CD4-positive, alpha-beta memory T cell (primary cell): ENCODE results near the gene TRAFD1. TPM values are rescaled to one million over a fixed set of nuclear protein-coding genes. Genes with fewer than 3 reads are reported as not detected.

ENCODE experiments used
- CTCF ChIA-PET: fragments of 350-600 bp; sonication (Branson Sonifier 250); formaldehyde crosslinking; loops from one replicate; lab custom pipeline; 2021; ENCODE audit warnings: inconsistent platforms; ENCODE audit not compliant: partially characterized antibody; lab: Charles Lee
- POLR2A ChIA-PET: fragments of 350-600 bp; sonication (Branson Sonifier 250); formaldehyde crosslinking; loops from one replicate; lab custom pipeline; 2021; ENCODE audit not compliant: partially characterized antibody; lab: Charles Lee
- DNase-seq, 5 donors: peaks; one replicate each; pipeline versions ENCODE4 v3.0.0 to v3.0.0-alpha.2; 2020 to 2022; ENCODE audit warnings: mixed read lengths in 1 of 5
- H3K27ac ChIP-seq: one replicate; pipeline ENCODE4 v1.7.0; 2013; ENCODE audit warnings: low read depth, low read length
- H3K27me3 ChIP-seq: 2 replicates; pipeline ENCODE4 v1.7.0; 2013; ENCODE audit warnings: mild to moderate bottlenecking, low read length, moderate library complexity; ENCODE audit not compliant: insufficient read depth
- H3K36me3 ChIP-seq: 2 replicates; pipeline ENCODE4 v1.7.0; 2013; ENCODE audit warnings: mild to moderate bottlenecking, low read length, moderate library complexity; ENCODE audit not compliant: insufficient read depth
- H3K4me1 ChIP-seq: 2 replicates; pipeline ENCODE4 v1.7.0; 2013; ENCODE audit warnings: mild to moderate bottlenecking, low read length, moderate library complexity; ENCODE audit not compliant: insufficient read depth
- H3K4me3 ChIP-seq, 2 donors: one replicate each; pipeline ENCODE4 v1.7.0; 2013; ENCODE audit warnings: low read length in 2 of 2, mild to moderate bottlenecking in 1 of 2
- H3K9me3 ChIP-seq, 2 donors: one replicate each; pipeline ENCODE4 v1.7.0; 2013; ENCODE audit warnings: low read length in 2 of 2, control low read depth in 1 of 2; ENCODE audit not compliant: control insufficient read depth in 1 of 2
- H3K27ac Mint-ChIP-seq, 7 donors: one replicate each; pipeline ENCODE4 v1.8.0; 2020 to 2021; ENCODE audit warnings: mixed read lengths in 7 of 7, mild to moderate bottlenecking in 6 of 7, inconsistent platforms in 3 of 7, moderate library complexity in 3 of 7
- H3K27me3 Mint-ChIP-seq, 2 donors: one replicate each; pipeline ENCODE4 v1.8.0; 2020 to 2021; ENCODE audit warnings: mixed read lengths in 2 of 2
- H3K36me3 Mint-ChIP-seq, 2 donors: one replicate each; pipeline ENCODE4 v1.8.0; 2020 to 2021; ENCODE audit warnings: mixed read lengths in 2 of 2, inconsistent platforms in 1 of 2, mild to moderate bottlenecking in 1 of 2
- H3K4me1 Mint-ChIP-seq, 4 donors: one replicate each; pipeline ENCODE4 v1.8.0; 2020 to 2021; ENCODE audit warnings: mixed read lengths in 4 of 4, mild to moderate bottlenecking in 1 of 4
- H3K4me3 Mint-ChIP-seq, 8 donors: one replicate each; pipeline ENCODE4 v1.8.0; 2020 to 2021; ENCODE audit warnings: mixed read lengths in 8 of 8, mild to moderate bottlenecking in 7 of 8, moderate library complexity in 6 of 8, inconsistent platforms in 3 of 8
- H3K9me3 Mint-ChIP-seq, 8 donors: one replicate each; pipeline ENCODE4 v1.8.0; 2020 to 2021; ENCODE audit warnings: mixed read lengths in 8 of 8, mild to moderate bottlenecking in 5 of 8, inconsistent platforms in 3 of 8, moderate library complexity in 1 of 8
- intact Hi-C: fragments of 100-400 bp; cut with micrococcal nuclease; formaldehyde crosslinking; loops from one replicate; pipeline ENCODE4 v1.15.1; 2023
- polyA plus RNA-seq, 2 donors: library from polyadenylated mRNA; unstranded; fragments of 300-500 nt; fragmentation: Illumina TruSeq; gene quantifications; one replicate each; pipeline ENCODE4 v1.2.3, GENCODE V29; 2021
- total RNA-seq, 2 experiments: library from RNA; stranded (reverse); gene quantifications; one replicate each; pipeline ENCODE4 v1.2.3, GENCODE V29; 2021

Gene TRAFD1
- total and polyA plus RNA-seq, 4 experiments from 2014 or later: 38.7 to 71.2 (median 51.5) TPM

DNA sequence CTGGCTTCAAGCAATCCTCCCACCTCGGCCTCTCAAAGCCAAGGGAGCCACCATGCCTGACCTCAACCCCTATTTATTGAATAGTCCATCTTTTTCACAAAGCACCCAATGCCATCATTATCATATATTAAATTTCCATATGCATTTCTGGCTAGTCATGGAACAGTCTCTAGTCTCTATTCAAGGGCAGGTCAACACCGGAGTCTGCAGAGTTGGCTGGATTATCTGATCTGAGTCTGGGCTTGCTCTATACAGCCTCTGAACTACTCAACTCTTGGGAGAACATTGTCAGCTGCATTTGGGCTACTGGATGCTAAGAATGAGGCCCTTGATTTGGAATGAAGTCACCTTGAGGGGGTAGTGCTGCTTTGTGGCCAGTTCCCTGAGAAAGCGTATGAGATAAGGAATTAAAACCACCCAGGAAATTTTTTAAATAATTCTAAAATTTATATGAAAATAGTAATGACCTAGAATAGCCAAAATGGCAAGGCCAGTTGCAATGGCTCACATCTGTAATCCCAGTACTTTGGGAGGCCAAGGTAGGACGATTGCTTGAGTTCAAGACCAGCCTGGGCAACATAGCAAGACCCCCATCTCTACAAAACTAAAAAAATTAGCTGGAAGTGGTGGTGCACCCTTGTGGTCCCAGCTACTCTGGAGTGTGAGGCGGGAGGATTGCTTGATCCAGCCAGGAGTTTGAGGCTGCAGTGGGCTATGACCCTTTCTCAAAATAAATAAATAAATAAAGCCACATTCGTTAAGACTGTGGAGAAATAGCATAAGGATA, 9.9 kb upstream of the TRAFD1 start:
- H3K36me3 Mint-ChIP-seq: no peaks in the 10 kb centered on the region
- H3K9me3 Mint-ChIP-seq: peaks cover 0 to 2% (median 0%) of the 10 kb centered on the region in 8 donors
- intact Hi-C loops: no loop called here
- no peaks in the 10 kb centered on the region for H3K36me3 ChIP-seq
- H3K4me1 Mint-ChIP-seq: peaks cover 2 to 12% (median 6%) of the 10 kb centered on the region in 4 donors
- H3K4me3 Mint-ChIP-seq: no peak overlapping the region
- no peaks in the 10 kb centered on the region for H3K9me3 ChIP-seq
- ChIA-PET CTCF (interaction anchor here (1.5 kb wide), 1 partner anchor 9 kb away, joined by 4 read pairs; no protein-coding TSS in a partner anchor), POLR2A (interaction anchor here (2.3 to 5.6 kb wide), 2 partner anchors 7 to 11 kb away, joined by 10 to 29 read pairs; partner anchors contain the start of genes NAA25 and TRAFD1)
- peaks cover 3% of the 10 kb centered on the region for H3K4me1 ChIP-seq
- DNase-seq: no peak
- H3K27me3 Mint-ChIP-seq: no peaks in the 10 kb centered on the region
- no peaks in the 10 kb centered on the region for H3K27me3 ChIP-seq
- no peak overlapping the region for H3K4me3 ChIP-seq
- H3K27ac ChIP-seq: no peak overlapping the region
- H3K27ac Mint-ChIP-seq: no peak overlapping the region

DNA sequence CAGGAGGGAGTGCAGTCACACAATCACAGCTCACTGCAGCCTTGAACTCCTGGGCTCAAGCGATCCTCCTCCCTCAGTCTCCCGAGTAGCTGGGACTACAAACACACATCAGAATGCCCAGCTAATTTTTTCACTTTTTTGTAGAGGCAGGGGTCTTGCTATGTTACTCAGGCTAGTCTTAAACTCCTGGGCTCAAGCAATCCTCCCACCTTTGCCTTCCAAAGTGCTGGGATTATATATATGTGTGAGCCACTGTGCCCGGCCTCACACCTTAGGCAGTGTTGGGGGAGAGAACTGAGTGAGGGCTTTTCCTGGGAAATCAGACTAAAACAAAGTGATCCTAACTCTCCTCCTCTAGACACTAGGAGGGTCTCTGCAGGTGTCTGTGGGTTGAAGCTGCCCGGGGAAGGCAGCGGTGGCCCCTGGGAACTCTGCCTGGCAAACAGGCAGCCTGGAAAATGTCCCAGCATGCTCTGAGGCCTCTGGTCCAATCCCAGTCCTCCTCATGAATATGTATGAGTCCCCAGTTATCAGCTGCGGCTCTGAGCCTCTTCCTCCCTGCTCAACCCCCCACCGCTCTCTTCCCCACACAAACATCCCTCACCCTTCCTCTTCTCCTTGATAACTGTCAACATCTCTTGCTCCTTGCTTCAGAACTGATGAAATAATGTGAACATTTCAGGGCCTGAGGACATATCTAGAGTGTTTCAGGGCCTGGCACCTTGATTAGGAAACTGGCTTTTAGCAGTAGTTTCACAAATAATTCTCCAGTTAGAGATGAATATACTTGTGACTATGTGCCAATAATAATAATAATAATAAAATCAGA, 8.9 kb upstream of the TRAFD1 start:
- POLR2A ChIA-PET: interaction anchor here (2.3 to 5.6 kb wide), 2 partner anchors 8 to 10 kb away, joined by 10 to 29 read pairs; partner anchors contain the start of genes NAA25 and TRAFD1
- Histone ChIP-seq H3K36me3 (no peaks in the 10 kb centered on the region), H3K9me3 (no peaks in the 10 kb centered on the region), H3K27me3 (no peaks in the 10 kb centered on the region), H3K27ac (no peak overlapping the region), H3K4me3 (no peak overlapping the region), H3K4me1 (peaks cover 3% of the 10 kb centered on the region)
- intact Hi-C loops: no loop called here
- Mint-ChIP-seq H3K4me3 (peak overlapping the region in 4 of 8 donors; percentile 1 to 74 (median 30)), H3K27ac (peak overlapping the region in 4 of 7 donors; percentile 13 to 83 (median 56)), H3K27me3 (no peaks in the 10 kb centered on the region), H3K9me3 (peaks cover 0 to 2% (median 0%) of the 10 kb centered on the region in 8 donors), H3K36me3 (no peaks in the 10 kb centered on the region), H3K4me1 (peaks cover 2 to 9% (median 6%) of the 10 kb centered on the region in 4 donors)
- DNase-seq: no peak
- CTCF ChIA-PET: no interaction called here

DNA sequence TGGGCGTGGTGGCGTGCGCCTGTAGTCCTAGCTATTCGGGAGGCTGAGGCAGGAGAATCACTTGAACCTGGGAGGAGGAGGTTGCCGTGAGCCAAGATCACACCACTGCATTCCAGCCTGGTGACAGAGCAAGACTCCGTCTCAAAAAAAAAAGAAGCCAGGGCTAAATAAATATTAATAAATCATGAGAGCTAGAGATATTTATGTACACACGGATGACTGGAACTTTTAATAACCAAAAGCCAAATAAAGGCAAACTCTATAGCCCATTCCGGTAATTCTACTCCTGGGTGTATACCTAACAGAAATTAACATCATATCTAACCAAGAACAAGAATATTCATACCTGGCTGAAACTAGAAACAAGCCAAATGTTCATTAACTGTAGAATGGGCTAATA, 7.7 kb upstream of the TRAFD1 start:
- peaks cover 3% of the 10 kb centered on the region for H3K4me1 ChIP-seq
- no peaks in the 10 kb centered on the region for H3K27me3 ChIP-seq
- H3K27ac Mint-ChIP-seq: no peak overlapping the region
- H3K4me3 ChIP-seq: no peak overlapping the region
- ChIA-PET CTCF (no interaction called here), POLR2A (interaction anchor here (2.3 kb wide), 1 partner anchor 9 kb away, joined by 10 read pairs; the partner anchor contains the start of gene NAA25)
- H3K27me3 Mint-ChIP-seq: no peaks in the 10 kb centered on the region
- DNase-seq: no peak
- no peaks in the 10 kb centered on the region for H3K36me3 ChIP-seq
- no peak overlapping the region for H3K27ac ChIP-seq
- no peaks in the 10 kb centered on the region for H3K36me3 Mint-ChIP-seq
- H3K9me3 ChIP-seq: no peaks in the 10 kb centered on the region
- peaks cover 0 to 2% (median 0%) of the 10 kb centered on the region in 8 donors for H3K9me3 Mint-ChIP-seq
- H3K4me1 Mint-ChIP-seq: peaks cover 2 to 9% (median 6%) of the 10 kb centered on the region in 4 donors
- H3K4me3 Mint-ChIP-seq: no peak overlapping the region
- intact Hi-C loops: no loop called here

DNA sequence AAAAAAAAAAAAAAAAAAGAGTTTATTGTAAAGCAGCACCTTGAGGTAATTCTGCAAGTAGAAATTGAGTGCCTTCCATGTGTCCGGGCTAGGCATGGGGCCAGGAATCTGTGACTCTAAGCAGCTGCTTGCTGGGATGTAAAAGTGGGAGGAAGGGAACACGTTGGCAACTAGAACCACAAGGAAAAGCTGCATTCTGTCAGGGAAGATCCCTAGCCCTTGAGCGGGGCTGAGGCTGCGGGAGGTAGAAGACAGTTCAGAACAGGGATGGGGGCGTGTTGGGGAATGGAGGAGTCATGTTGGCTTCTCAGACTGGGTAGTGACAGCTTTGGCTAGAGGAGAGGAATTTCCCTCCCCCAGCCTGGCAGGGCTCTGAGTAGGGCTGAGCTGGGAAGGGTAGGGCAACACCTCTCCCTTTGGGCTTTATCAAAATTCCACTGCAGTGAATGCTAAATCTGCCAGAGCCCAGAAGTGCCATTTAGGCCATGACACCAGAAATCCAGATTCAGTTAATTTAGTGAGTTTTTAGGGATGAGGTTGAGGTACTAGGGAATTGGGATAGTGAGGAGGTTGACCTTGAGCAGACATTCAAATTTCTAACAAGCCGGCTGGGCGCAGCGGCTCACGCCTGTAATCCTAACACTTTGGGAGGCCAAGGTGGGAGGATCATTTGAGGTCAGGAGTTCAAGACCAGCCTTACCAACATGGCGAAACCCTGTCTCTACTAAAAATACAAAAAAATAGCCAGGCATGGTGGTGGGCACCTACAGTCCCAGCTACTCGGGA, 3.4 kb upstream of the TRAFD1 start:
- Histone ChIP-seq H3K27me3 (no peaks in the 10 kb centered on the region), H3K4me3 (no peak overlapping the region), H3K36me3 (no peaks in the 10 kb centered on the region), H3K9me3 (no peaks in the 10 kb centered on the region), H3K4me1 (peaks cover 17% of the 10 kb centered on the region), H3K27ac (no peak overlapping the region)
- no peaks in the 10 kb centered on the region for H3K27me3 Mint-ChIP-seq
- DNase-seq: no peak
- peaks cover 0 to 4% of the 10 kb centered on the region in 2 donors for H3K36me3 Mint-ChIP-seq
- H3K4me1 Mint-ChIP-seq: peaks cover 5 to 20% (median 14%) of the 10 kb centered on the region in 4 donors
- H3K27ac Mint-ChIP-seq: no peak overlapping the region
- ChIA-PET CTCF (interaction anchor here (1.0 to 4.4 kb wide), 2 partner anchors 13 to 265 kb away, joined by 4 to 20 read pairs; partner anchors contain the start of gene NAA25), POLR2A (no interaction called here)
- H3K9me3 Mint-ChIP-seq: peaks cover 0 to 4% (median 0%) of the 10 kb centered on the region in 8 donors
- H3K4me3 Mint-ChIP-seq: no peak overlapping the region
- intact Hi-C loops: loop anchor here (10.0 kb wide), 1 partner anchor 283 kb away; the partner anchor contains the start of gene RPL6

DNA sequence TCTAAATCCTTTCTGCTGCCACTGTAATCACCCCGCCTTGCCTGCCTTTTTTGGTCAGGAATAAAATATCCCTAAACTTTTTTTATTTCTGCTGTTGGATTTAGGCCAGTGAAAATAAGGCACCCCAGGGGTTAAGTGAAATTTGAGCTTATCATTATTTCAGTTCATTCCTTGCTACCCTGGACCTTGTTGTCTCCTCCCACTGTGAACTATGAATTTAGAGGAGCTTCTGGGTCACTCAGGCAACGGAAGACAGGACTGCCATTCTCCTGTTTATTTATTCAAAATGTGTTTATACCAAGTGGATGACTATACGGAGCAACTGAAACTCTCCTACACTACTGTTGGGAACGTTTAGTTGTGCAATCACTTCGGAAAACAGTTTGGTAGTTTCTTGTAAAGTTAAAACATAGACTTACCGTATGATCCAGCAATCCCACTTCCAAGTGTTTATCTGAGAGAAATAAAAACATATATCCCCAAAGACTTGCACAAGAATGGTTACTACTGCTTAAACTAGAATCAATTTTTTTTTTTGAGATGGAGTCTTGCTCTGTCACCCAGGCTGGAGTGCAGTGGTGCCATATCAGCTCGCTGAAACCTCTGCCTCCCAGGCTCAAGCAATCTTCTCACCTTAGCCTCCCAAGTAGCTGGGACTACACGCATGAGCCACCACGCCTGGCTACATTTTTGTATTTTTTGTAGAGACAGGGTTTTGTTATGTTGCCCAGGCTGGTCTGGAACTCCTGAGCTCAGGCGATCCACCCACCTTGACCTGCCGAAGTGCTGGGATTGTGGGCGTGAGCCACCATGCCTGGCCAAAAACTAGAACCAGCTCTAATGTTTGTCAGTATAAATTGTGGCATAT, 2.3 kb upstream of the TRAFD1 start:
- ChIA-PET POLR2A (interaction anchor here (4.6 kb wide), 1 partner anchor 16 kb away, joined by 109 read pairs; the partner anchor contains the start of gene NAA25), CTCF (interaction anchor here (1.0 to 4.4 kb wide), 3 partner anchors 9 to 264 kb away, joined by 4 to 20 read pairs (median 4); partner anchors contain the start of gene NAA25)
- no peak for DNase-seq
- Mint-ChIP-seq H3K27ac (no peak overlapping the region), H3K4me1 (peaks cover 11 to 26% (median 19%) of the 10 kb centered on the region in 4 donors), H3K9me3 (peaks cover 0 to 4% (median 0%) of the 10 kb centered on the region in 8 donors), H3K27me3 (no peaks in the 10 kb centered on the region), H3K4me3 (no peak overlapping the region), H3K36me3 (peaks cover 0 to 5% of the 10 kb centered on the region in 2 donors)
- H3K4me1 ChIP-seq: peaks cover 28% of the 10 kb centered on the region
- no peaks in the 10 kb centered on the region for H3K9me3 ChIP-seq
- no peaks in the 10 kb centered on the region for H3K36me3 ChIP-seq
- no peak overlapping the region for H3K4me3 ChIP-seq
- intact Hi-C loops: loop anchor here (10.0 kb wide), 1 partner anchor 282 kb away; the partner anchor contains the start of gene RPL6
- no peaks in the 10 kb centered on the region for H3K27me3 ChIP-seq
- H3K27ac ChIP-seq: no peak overlapping the region
